GM23338 (cell line): ENCODE measurements around the gene SELENOO. TPM values are rescaled to one million over a fixed set of nuclear protein-coding genes. Genes with fewer than 3 reads are reported as not detected.

Source experiments
- ATAC-seq: fragments of 200-7000 bp; cut with Tn5 transposase; 3 replicates; pipeline ENCODE4 v1.9.1; 2020
- DNase-seq: peaks from one replicate; pipeline ENCODE4 v3.0.0-alpha.2; 2015; ENCODE audit warnings: low spot score
- H2AFZ ChIP-seq: fragments of 200-600 bp; sonication (generic); 2 replicates; pipeline ENCODE4 v1.8.0; 2016; ENCODE audit warnings: antibody characterized with exemption, mild to moderate bottlenecking, moderate library complexity
- H3F3A ChIP-seq: fragments of 200-600 bp; sonication (generic); replicated peaks from 2 replicates; pipeline ENCODE4 v1.8.0; 2017; ENCODE audit warnings: antibody characterized with exemption, mixed run types, low read depth
- H3K27ac ChIP-seq: fragments of 200-600 bp; sonication (generic); 2 replicates; pipeline ENCODE4 v1.6.1; 2016; ENCODE audit warnings: low read depth
- H3K27me3 ChIP-seq: fragments of 200-600 bp; sonication (generic); 2 replicates; pipeline ENCODE4 v1.8.0; 2016; ENCODE audit warnings: mild to moderate bottlenecking, mixed run types, moderate library complexity; ENCODE audit not compliant: insufficient read depth
- H3K36me3 ChIP-seq: fragments of 200-600 bp; sonication (generic); 2 replicates; pipeline ENCODE4 v1.8.0; 2016; ENCODE audit warnings: mild to moderate bottlenecking; ENCODE audit not compliant: insufficient read depth
- H3K4me1 ChIP-seq: fragments of 200-600 bp; sonication (generic); 2 replicates; pipeline ENCODE4 v1.8.0; 2016; ENCODE audit warnings: mild to moderate bottlenecking, moderate library complexity; ENCODE audit not compliant: insufficient read depth
- H3K4me2 ChIP-seq: fragments of 200-600 bp; sonication (generic); 2 replicates; pipeline ENCODE4 v1.7.1; 2017; ENCODE audit warnings: mixed run types
- H3K4me3 ChIP-seq: fragments of 200-600 bp; sonication (generic); 2 replicates; pipeline ENCODE4 v1.6.1; 2016; ENCODE audit warnings: mixed run types
- H3K79me2 ChIP-seq: fragments of 200-600 bp; sonication (generic); replicated peaks from 2 replicates; pipeline ENCODE4 v1.8.0; 2017; ENCODE audit warnings: mild to moderate bottlenecking; ENCODE audit not compliant: insufficient read depth
- H3K9me2 ChIP-seq: fragments of 200-600 bp; sonication (generic); 2 replicates; pipeline ENCODE4 v1.8.0; 2017; ENCODE audit not compliant: insufficient read depth
- H4K20me1 ChIP-seq: fragments of 200-600 bp; sonication (generic); replicated peaks from 2 replicates; pipeline ENCODE4 v1.8.0; 2017; ENCODE audit warnings: mild to moderate bottlenecking; ENCODE audit not compliant: insufficient read depth
- H3K27ac Mint-ChIP-seq: 2 replicates; pipeline ENCODE4 v1.8.0; 2020; ENCODE audit warnings: inconsistent platforms, mild to moderate bottlenecking, moderate library complexity, mixed read lengths
- H3K27me3 Mint-ChIP-seq: 3 replicates; pipeline ENCODE4 v1.8.0; 2022; ENCODE audit warnings: low read depth, mild to moderate bottlenecking, moderate library complexity, mixed read lengths, inconsistent platforms; ENCODE audit not compliant: insufficient read depth, poor library complexity
- H3K36me3 Mint-ChIP-seq: 3 replicates; pipeline ENCODE4 v1.8.0; 2021; ENCODE audit warnings: low read depth, mild to moderate bottlenecking, inconsistent platforms, moderate library complexity, mixed read lengths
- H3K4me1 Mint-ChIP-seq: 3 replicates; pipeline ENCODE4 v1.8.0; 2020; ENCODE audit warnings: mild to moderate bottlenecking, inconsistent platforms, mixed read lengths
- H3K4me3 Mint-ChIP-seq: 3 replicates; pipeline ENCODE4 v1.8.0; 2021; ENCODE audit warnings: moderate library complexity, mild to moderate bottlenecking, inconsistent platforms, mixed read lengths
- H3K9me3 Mint-ChIP-seq: 3 replicates; pipeline ENCODE4 v1.8.0; 2020; ENCODE audit warnings: moderate library complexity, mild to moderate bottlenecking, inconsistent platforms, mixed read lengths
- CREB1 ChIP-seq: fragments of 250-450 bp; sonication (Bioruptor Pico); IDR thresholded peaks from 2 replicates; pipeline ENCODE4 v1.5.0; 2020; ENCODE audit warnings: low read depth, mild to moderate bottlenecking, moderate library complexity
- EZH2phosphoT487 ChIP-seq: fragments of 200-600 bp; sonication (generic); IDR thresholded peaks from one replicate; pipeline ENCODE4 v1.8.1; 2018; ENCODE audit warnings: antibody characterized with exemption; ENCODE audit not compliant: unreplicated experiment
- JUNB ChIP-seq: IDR thresholded peaks from one replicate; pipeline ENCODE4 v1.6.1; 2016; ENCODE audit warnings: antibody characterized with exemption; ENCODE audit not compliant: unreplicated experiment
- NANOG ChIP-seq: IDR thresholded peaks from 2 replicates; pipeline ENCODE4 v1.6.1; 2016; ENCODE audit warnings: antibody characterized with exemption, borderline replicate concordance
- POLR2AphosphoS5 ChIP-seq: IDR thresholded peaks from 2 replicates; pipeline ENCODE4 v1.6.1; 2016; ENCODE audit warnings: antibody characterized with exemption, low read depth
- ZNF114 ChIP-seq: fragments of 250-450 bp; sonication (Bioruptor Pico); IDR thresholded peaks from 2 replicates; pipeline ENCODE4 v1.5.0; 2020; ENCODE audit warnings: mild to moderate bottlenecking, moderate library complexity
- ZNF331 ChIP-seq: fragments of 250-450 bp; sonication (Bioruptor Pico); IDR thresholded peaks from 2 replicates; pipeline ENCODE4 v1.5.0; 2020; ENCODE audit warnings: low read depth, mild to moderate bottlenecking, moderate library complexity
- polyA plus RNA-seq: library from polyadenylated mRNA; unstranded; fragments of >200 nt; fragmentation: Nextera tagmentation; extraction: Ambion mirVana; gene quantifications from 2 replicates; pipeline ENCODE4 v1.2.1, GENCODE V29; 2016
- total RNA-seq: library from RNA; depleted of rRNA; stranded (reverse); fragments of >200 nt; shearing (Covaris generic); gene quantifications from 2 replicates; pipeline ENCODE4 v1.2.3, GENCODE V29; 2014
- TF ChIP-seq, protein P1 (sequence below): IDR thresholded peaks from one replicate; pipeline ENCODE4 v1.6.1; 2018; ENCODE audit warnings: antibody characterized with exemption; ENCODE audit not compliant: unreplicated experiment
- TF ChIP-seq, protein P2 (sequence below): IDR thresholded peaks from 2 replicates; pipeline ENCODE4 v1.6.1; 2016; ENCODE audit warnings: antibody characterized with exemption
- TF ChIP-seq, protein P3 (sequence below), 2 experiments: fragments of 200-600 bp in 1 of 2; sonication (generic) in 1 of 2; conservative IDR thresholded peaks; 2 replicates each; pipeline versions ENCODE4 v1.5.1 to v1.6.1; 2016 to 2017; ENCODE audit warnings: antibody characterized with exemption in 2 of 2, low read depth in 2 of 2, mild to moderate bottlenecking in 2 of 2, moderate library complexity in 1 of 2

The SELENOO gene
- total and polyA plus RNA-seq, 2 experiments from 2014 or later = 6.8 to 21.3 TPM

DNA sequence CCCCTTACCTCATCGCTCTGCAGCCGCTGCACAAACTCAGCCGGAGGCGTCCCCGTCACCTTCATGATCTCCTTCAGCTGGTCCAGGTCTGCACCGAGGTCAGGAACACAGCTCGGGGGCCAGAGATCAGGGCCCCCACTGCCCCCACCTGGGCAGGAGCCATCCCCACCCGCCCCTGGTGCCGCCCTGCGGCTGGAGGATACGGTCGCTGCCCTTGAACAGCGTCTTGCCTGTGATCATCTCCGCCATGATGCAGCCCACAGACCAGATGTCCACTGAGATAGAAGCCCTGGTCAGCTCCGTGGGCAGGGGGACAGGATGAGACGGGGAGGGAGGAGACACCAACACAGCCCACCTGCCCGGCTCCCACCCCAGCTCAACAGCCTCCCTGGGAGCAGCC, 54.8 kb downstream of the SELENOO start:
- DNase-seq (no peak), ATAC-seq (no peak)
- Histone ChIP-seq H3K4me3 (no peak overlapping the region), H3K27ac (no peak overlapping the region), H3K4me2 (no peak overlapping the region), H3K79me2 (no peaks in the 10 kb centered on the region), H3F3A (peaks cover 4% of the 10 kb centered on the region; the same call in 1 of the 2 replicates), H3K9me2 (no peaks in the 10 kb centered on the region), H4K20me1 (no peaks in the 10 kb centered on the region), H2AFZ (no peak overlapping the region), H3K27me3 (peaks cover 7% of the 10 kb centered on the region), H3K4me1 (no peaks in the 10 kb centered on the region; the same call in 1 of the 2 replicates), H3K36me3 (no peaks in the 10 kb centered on the region)
- Mint-ChIP-seq H3K36me3 (no peaks in the 10 kb centered on the region), H3K4me1 (no peaks in the 10 kb centered on the region; the same call in 2 of the 3 replicates), H3K4me3 (no peak overlapping the region), H3K27ac (no peak overlapping the region), H3K9me3 (no peaks in the 10 kb centered on the region), H3K27me3 (peaks cover 14% of the 10 kb centered on the region)
- TF ChIP-seq, protein P1, sequence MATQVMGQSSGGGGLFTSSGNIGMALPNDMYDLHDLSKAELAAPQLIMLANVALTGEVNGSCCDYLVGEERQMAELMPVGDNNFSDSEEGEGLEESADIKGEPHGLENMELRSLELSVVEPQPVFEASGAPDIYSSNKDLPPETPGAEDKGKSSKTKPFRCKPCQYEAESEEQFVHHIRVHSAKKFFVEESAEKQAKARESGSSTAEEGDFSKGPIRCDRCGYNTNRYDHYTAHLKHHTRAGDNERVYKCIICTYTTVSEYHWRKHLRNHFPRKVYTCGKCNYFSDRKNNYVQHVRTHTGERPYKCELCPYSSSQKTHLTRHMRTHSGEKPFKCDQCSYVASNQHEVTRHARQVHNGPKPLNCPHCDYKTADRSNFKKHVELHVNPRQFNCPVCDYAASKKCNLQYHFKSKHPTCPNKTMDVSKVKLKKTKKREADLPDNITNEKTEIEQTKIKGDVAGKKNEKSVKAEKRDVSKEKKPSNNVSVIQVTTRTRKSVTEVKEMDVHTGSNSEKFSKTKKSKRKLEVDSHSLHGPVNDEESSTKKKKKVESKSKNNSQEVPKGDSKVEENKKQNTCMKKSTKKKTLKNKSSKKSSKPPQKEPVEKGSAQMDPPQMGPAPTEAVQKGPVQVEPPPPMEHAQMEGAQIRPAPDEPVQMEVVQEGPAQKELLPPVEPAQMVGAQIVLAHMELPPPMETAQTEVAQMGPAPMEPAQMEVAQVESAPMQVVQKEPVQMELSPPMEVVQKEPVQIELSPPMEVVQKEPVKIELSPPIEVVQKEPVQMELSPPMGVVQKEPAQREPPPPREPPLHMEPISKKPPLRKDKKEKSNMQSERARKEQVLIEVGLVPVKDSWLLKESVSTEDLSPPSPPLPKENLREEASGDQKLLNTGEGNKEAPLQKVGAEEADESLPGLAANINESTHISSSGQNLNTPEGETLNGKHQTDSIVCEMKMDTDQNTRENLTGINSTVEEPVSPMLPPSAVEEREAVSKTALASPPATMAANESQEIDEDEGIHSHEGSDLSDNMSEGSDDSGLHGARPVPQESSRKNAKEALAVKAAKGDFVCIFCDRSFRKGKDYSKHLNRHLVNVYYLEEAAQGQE = no peak
- no peak for TF ChIP-seq JUNB

DNA sequence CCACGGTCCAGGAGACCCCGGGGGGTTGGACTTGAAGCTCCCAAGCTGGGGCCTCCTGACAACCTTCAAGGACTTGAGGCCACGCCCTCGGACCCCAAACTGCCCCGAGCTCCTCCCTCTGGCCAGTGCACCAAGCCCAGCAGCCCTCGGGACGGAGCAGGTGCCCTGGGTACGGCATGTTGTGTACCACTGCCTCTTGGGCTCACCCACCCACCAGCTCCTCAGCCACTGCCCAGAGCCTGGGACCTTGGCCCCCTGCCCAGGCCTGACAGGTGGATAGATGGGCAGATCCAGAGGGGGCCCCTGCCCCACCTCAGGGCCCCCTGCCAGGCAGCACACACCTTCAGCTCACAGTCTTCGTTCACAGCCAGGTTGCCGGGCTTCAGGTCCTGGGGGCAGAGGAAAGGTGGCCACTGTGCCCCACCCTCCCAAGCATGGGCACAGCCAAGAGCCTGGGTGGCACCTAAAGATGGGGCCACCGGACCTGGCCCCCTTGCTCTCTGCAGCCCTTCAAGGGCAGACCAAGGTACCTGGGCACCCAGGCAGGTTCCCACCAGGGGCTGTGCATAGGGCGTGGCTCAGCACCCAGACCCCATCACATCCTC, 55.5 kb downstream of the SELENOO start:
- peaks cover 12% of the 10 kb centered on the region for H3K27me3 ChIP-seq
- no peak overlapping the region for H3K4me2 ChIP-seq
- no peak overlapping the region for H3K4me3 Mint-ChIP-seq
- no peak overlapping the region for H3K4me3 ChIP-seq
- H3K36me3 ChIP-seq = no peaks in the 10 kb centered on the region
- no peak overlapping the region for H3K27ac ChIP-seq
- H3K36me3 Mint-ChIP-seq = no peaks in the 10 kb centered on the region
- H3K79me2 ChIP-seq = no peaks in the 10 kb centered on the region
- H3K9me2 ChIP-seq = no peaks in the 10 kb centered on the region
- H3K9me3 Mint-ChIP-seq = no peaks in the 10 kb centered on the region
- no peak for ATAC-seq
- H3K27me3 Mint-ChIP-seq = peaks cover 13% of the 10 kb centered on the region
- H3K4me1 Mint-ChIP-seq = no peaks in the 10 kb centered on the region; the same call in 2 of the 3 replicates
- peaks cover 4% of the 10 kb centered on the region; the same call in 1 of the 2 replicates for H3F3A ChIP-seq
- no peaks in the 10 kb centered on the region for H4K20me1 ChIP-seq
- no peak overlapping the region for H3K27ac Mint-ChIP-seq
- no peak overlapping the region for H2AFZ ChIP-seq
- DNase-seq = no peak
- H3K4me1 ChIP-seq = no peaks in the 10 kb centered on the region; the same call in 1 of the 2 replicates
- TF ChIP-seq ZNF331 (CRISPR knock-in tag) = no peak
- TF ChIP-seq, protein P2, sequence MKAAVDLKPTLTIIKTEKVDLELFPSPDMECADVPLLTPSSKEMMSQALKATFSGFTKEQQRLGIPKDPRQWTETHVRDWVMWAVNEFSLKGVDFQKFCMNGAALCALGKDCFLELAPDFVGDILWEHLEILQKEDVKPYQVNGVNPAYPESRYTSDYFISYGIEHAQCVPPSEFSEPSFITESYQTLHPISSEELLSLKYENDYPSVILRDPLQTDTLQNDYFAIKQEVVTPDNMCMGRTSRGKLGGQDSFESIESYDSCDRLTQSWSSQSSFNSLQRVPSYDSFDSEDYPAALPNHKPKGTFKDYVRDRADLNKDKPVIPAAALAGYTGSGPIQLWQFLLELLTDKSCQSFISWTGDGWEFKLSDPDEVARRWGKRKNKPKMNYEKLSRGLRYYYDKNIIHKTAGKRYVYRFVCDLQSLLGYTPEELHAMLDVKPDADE = no peak
- TF ChIP-seq POLR2AphosphoS5 = no peak
- TF ChIP-seq, protein P3, sequence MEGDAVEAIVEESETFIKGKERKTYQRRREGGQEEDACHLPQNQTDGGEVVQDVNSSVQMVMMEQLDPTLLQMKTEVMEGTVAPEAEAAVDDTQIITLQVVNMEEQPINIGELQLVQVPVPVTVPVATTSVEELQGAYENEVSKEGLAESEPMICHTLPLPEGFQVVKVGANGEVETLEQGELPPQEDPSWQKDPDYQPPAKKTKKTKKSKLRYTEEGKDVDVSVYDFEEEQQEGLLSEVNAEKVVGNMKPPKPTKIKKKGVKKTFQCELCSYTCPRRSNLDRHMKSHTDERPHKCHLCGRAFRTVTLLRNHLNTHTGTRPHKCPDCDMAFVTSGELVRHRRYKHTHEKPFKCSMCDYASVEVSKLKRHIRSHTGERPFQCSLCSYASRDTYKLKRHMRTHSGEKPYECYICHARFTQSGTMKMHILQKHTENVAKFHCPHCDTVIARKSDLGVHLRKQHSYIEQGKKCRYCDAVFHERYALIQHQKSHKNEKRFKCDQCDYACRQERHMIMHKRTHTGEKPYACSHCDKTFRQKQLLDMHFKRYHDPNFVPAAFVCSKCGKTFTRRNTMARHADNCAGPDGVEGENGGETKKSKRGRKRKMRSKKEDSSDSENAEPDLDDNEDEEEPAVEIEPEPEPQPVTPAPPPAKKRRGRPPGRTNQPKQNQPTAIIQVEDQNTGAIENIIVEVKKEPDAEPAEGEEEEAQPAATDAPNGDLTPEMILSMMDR (conservative IDR thresholded peaks at IDR 0.05; ENCODE audit: low read depth in 2 of 2) = no peak
- no peak for TF ChIP-seq JUNB
- TF ChIP-seq NANOG = no peak
- no peak for TF ChIP-seq ZNF114 (CRISPR knock-in tag)
- TF ChIP-seq EZH2phosphoT487 = no peak
- no peak for TF ChIP-seq CREB1 (CRISPR knock-in tag)
